AG09309 (cell line): ENCODE measurements around the gene HEATR5B.

Experiments
- DNase-seq: peaks from one replicate; pipeline ENCODE4 v3.0.0-alpha.2; 2010; ENCODE audit warnings: low read depth
- H3K4me3 ChIP-seq: 2 replicates; pipeline ENCODE4 v1.5.1; 2011; ENCODE audit warnings: mild to moderate bottlenecking, low read depth, low read length, moderate library complexity; ENCODE audit not compliant: control insufficient read depth
- TF ChIP-seq, protein P1 (sequence below): IDR thresholded peaks from 2 replicates; pipeline ENCODE4 v1.5.1; 2011; ENCODE audit warnings: mild to moderate bottlenecking, low read depth, low read length, inconsistent platforms; ENCODE audit not compliant: insufficient read depth, control insufficient read depth; ENCODE audit errors: missing control alignments

HEATR5B gene

DNA sequence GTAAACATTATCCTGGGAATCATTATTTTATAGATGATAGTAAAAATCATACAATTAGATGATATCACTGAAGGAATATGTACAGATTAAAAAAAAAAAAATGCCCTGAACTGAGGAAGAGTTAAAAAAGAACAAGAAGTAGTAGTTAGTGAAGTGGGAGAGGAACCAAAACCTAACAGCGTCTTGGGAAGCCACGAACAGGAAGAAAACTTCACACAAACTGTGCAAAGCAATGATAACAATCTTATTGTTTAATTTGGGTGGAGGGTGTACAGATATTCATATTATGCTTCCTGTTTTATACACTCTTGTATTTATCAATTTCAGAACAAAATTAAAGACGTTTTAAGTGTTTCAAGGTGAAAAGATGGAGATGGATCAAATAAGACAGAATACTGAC lies 3.5 kb downstream of the HEATR5B start:
- no peak for DNase-seq
- TF ChIP-seq, protein P1, sequence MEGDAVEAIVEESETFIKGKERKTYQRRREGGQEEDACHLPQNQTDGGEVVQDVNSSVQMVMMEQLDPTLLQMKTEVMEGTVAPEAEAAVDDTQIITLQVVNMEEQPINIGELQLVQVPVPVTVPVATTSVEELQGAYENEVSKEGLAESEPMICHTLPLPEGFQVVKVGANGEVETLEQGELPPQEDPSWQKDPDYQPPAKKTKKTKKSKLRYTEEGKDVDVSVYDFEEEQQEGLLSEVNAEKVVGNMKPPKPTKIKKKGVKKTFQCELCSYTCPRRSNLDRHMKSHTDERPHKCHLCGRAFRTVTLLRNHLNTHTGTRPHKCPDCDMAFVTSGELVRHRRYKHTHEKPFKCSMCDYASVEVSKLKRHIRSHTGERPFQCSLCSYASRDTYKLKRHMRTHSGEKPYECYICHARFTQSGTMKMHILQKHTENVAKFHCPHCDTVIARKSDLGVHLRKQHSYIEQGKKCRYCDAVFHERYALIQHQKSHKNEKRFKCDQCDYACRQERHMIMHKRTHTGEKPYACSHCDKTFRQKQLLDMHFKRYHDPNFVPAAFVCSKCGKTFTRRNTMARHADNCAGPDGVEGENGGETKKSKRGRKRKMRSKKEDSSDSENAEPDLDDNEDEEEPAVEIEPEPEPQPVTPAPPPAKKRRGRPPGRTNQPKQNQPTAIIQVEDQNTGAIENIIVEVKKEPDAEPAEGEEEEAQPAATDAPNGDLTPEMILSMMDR, result no peak
- no peak overlapping the region for H3K4me3 ChIP-seq

- no peak overlapping the region for H3K4me3 ChIP-seq
- TF ChIP-seq, protein P1, result no peak
- DNase-seq, result no peak
Measured at GRCh38 chr2:37080266-37080665, 3.9 kb downstream of the HEATR5B start.

- TF ChIP-seq, protein P1, result no peak
- H3K4me3 ChIP-seq, result no peak overlapping the region
- DNase-seq, result no peak
Measured at GRCh38 chr2:37070931-37071330, 13.2 kb downstream of the HEATR5B start.

DNA sequence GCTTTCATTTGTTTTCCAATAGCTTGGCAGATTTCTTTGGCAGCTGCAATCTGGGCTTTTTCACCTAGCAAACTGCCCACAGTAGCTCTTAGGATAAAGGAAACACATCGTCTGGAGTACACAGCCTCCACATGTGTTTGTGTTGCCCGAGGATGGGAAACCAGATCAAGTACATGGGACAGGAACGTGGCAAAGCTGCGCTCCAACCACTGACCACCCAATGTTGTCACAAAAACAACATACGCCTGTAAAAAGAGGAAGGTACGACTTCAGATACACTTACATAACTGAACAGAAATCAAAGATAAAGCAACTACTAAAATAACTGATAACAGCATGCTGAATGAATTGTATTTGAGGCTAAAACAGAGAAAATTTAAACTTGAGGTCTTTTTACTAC lies 15.5 kb downstream of the HEATR5B start:
- no peak for DNase-seq
- TF ChIP-seq, protein P1, result no peak
- H3K4me3 ChIP-seq, result no peak overlapping the region

GRCh38 chr2:37061776-37062175 lies 22.4 kb downstream of the HEATR5B start:
- DNase-seq, result no peak
- no peak overlapping the region for H3K4me3 ChIP-seq
- TF ChIP-seq, protein P1, result no peak

DNA sequence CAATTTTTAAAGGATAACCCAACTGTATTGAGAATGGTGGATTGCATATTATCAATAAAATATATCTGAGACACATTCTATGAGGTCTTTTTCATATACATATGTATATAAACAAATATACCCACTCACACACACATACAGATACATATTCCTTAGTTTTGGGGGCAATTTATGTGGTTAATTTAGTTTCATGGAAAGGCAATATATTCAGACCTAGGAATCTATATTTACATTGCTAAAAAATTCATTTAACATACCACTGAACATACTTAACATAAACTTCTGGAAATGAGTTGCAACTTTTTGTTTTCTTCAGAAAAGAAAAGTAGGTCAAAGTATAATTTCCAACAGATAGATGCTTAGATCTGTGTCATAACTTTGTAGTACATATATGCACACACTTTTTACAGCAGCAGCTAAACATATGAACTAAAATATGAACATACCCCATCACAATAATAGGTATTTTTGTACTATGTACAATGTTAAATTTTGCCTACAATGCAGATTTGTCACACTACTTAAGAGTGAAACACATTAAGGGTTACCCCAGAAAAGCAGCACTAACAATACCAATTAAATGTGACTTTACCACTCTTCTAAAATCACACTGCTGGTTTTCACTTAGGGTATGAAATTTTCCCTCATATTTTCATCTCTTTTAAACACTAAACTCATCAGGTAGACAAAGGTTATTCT lies 23.0 kb downstream of the HEATR5B start:
- no peak overlapping the region for H3K4me3 ChIP-seq
- TF ChIP-seq, protein P1, result no peak
- no peak for DNase-seq
